Upper lobe of left lung (tissue), 6 donors: Measurements from ENCODE around the gene USF2. TPM values are rescaled to one million over a fixed set of nuclear protein-coding genes. Genes with fewer than 3 reads are reported as not detected.

ENCODE experiments used
- ATAC-seq, 2 donors: fragments of 200-7000 bp; cut with Tn5 transposase; one replicate each; pipeline ENCODE4 v1.9.1; 2022; ENCODE audit warnings: mild to moderate bottlenecking in 2 of 2, moderate library complexity in 2 of 2; ENCODE audit not compliant: low FRiP score in 2 of 2
- DNase-seq, 2 donors: peaks; one replicate each; pipeline ENCODE4 v3.0.0-alpha.2; 2019 to 2020
- H3K27ac ChIP-seq, 4 donors: fragments of 200-600 bp; sonication (generic); one replicate each; pipeline ENCODE4 v1.5.1; 2016 to 2019
- H3K27me3 ChIP-seq, 4 donors: fragments of 200-600 bp; sonication (generic); one replicate each; pipeline ENCODE4 v1.5.1; 2017 to 2019
- H3K36me3 ChIP-seq, 4 donors: fragments of 200-600 bp; sonication (generic); one replicate each; pipeline ENCODE4 v1.5.1; 2016 to 2019
- H3K4me1 ChIP-seq, 4 donors: fragments of 200-600 bp; sonication (generic); one replicate each; pipeline ENCODE4 v1.5.1; 2018 to 2019
- H3K4me3 ChIP-seq, 4 donors: fragments of 200-600 bp; sonication (generic); one replicate each; pipeline ENCODE4 v1.5.1; 2017 to 2019; ENCODE audit warnings: mild to moderate bottlenecking in 2 of 4, moderate library complexity in 1 of 4
- H3K9me3 ChIP-seq, 4 donors: fragments of 200-600 bp; sonication (generic); one replicate each; pipeline ENCODE4 v1.5.1; 2018 to 2019
- CTCF ChIP-seq, 6 experiments: fragments of 450-650 bp in 4 of 6; fragments of 200-600 bp in 2 of 6; sonication (generic) in 2 of 6; IDR thresholded peaks; one replicate each; pipeline ENCODE4 v1.5.1; 2016 to 2019; ENCODE audit warnings: antibody characterized with exemption in 6 of 6
- EP300 ChIP-seq, 4 donors: sonication (generic); formaldehyde crosslinking; IDR thresholded peaks; one replicate each; pipeline ENCODE4 v1.5.1; 2017; ENCODE audit warnings: antibody characterized with exemption in 4 of 4, control low read depth in 2 of 4
- POLR2A ChIP-seq, 4 donors: fragments of 450-650 bp; IDR thresholded peaks; one replicate each; pipeline ENCODE4 v1.5.1; 2016 to 2017; ENCODE audit warnings: antibody characterized with exemption in 4 of 4, mild to moderate bottlenecking in 2 of 4
- POLR2AphosphoS5 ChIP-seq, 2 donors: sonication (generic); formaldehyde crosslinking; IDR thresholded peaks; one replicate each; pipeline ENCODE4 v1.5.1; 2017; ENCODE audit warnings: antibody characterized with exemption in 2 of 2
- WGBS, 2 donors: methylation state at CpG; one replicate each; pipeline ENCODE4 v1.1.5; 2017 to 2018; 5-methylcytosine and 5-hydroxymethylcytosine counted together
- total RNA-seq, 6 donors: library from RNA; depleted of rRNA in 4 of 6; stranded (reverse); fragments of >200 nt in 4 of 6; gene quantifications; one replicate each; pipeline versions ENCODE4 v1.1.0 to v1.2.1, GENCODE V29; 2016 to 2021
- donor health status: DM: no; HTN: no; CAD: no; lungs with moderate emphysema.
- donor health status: DM: no; HTN: yes; CAD: no; lungs with severe emphysema.

The USF2 gene
- total RNA-seq, 6 donors from 2014 or later = 96.7 to 289 (median 175) TPM

GRCh38 chr19:35288331-35288730 is 19.6 kb downstream of the USF2 start:
- no peak for DNase-seq
- no peak overlapping the region for H3K4me3 ChIP-seq
- WGBS, 2 donors = 48 to 51% methylated on average over 2 of the region's 2 CpGs
- no peak for ATAC-seq
- no peaks in the 10 kb centered on the region for H3K27me3 ChIP-seq
- TF ChIP-seq POLR2A (IDR thresholded peaks at IDR 0.05) (no peak), POLR2AphosphoS5 (IDR thresholded peaks at IDR 0.05) (no peak), EP300 (IDR thresholded peaks at IDR 0.05) (no peak), CTCF (IDR thresholded peaks at IDR 0.05) (no peak)
- no peaks in the 10 kb centered on the region for H3K9me3 ChIP-seq
- no peaks in the 10 kb centered on the region for H3K4me1 ChIP-seq
- no peaks in the 10 kb centered on the region for H3K36me3 ChIP-seq
- H3K27ac ChIP-seq = no peak overlapping the region

DNA sequence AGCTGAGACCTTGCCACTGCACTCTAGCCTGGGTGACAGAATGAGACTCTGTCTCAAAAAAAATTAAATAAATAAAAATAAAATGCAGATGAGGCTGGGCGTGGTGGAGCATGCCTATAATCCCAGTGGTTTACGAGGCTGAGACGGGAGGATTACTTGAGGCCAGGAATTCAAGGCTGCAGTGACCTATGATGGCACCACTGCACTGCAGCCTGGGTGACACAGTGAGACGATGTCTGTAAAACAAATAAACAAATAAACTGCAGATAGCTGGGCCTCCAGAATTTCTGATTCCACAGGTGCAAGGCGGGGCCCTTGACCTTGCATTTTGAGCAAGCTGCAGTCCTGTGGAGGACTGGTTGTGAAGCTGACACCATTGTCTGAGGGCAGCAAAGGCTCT is 20.1 kb downstream of the USF2 start:
- H3K36me3 ChIP-seq = no peaks in the 10 kb centered on the region
- DNase-seq (no peak), ATAC-seq (no peak)
- WGBS, 2 donors = 76 to 97% methylated on average over 5 of the region's 5 CpGs
- TF ChIP-seq CTCF (IDR thresholded peaks at IDR 0.05) (no peak), POLR2AphosphoS5 (IDR thresholded peaks at IDR 0.05) (no peak), EP300 (IDR thresholded peaks at IDR 0.05) (no peak), POLR2A (IDR thresholded peaks at IDR 0.05) (no peak)
- H3K27ac ChIP-seq = no peak overlapping the region
- no peaks in the 10 kb centered on the region for H3K4me1 ChIP-seq
- H3K4me3 ChIP-seq = no peak overlapping the region
- H3K9me3 ChIP-seq = no peaks in the 10 kb centered on the region
- no peaks in the 10 kb centered on the region for H3K27me3 ChIP-seq

DNA sequence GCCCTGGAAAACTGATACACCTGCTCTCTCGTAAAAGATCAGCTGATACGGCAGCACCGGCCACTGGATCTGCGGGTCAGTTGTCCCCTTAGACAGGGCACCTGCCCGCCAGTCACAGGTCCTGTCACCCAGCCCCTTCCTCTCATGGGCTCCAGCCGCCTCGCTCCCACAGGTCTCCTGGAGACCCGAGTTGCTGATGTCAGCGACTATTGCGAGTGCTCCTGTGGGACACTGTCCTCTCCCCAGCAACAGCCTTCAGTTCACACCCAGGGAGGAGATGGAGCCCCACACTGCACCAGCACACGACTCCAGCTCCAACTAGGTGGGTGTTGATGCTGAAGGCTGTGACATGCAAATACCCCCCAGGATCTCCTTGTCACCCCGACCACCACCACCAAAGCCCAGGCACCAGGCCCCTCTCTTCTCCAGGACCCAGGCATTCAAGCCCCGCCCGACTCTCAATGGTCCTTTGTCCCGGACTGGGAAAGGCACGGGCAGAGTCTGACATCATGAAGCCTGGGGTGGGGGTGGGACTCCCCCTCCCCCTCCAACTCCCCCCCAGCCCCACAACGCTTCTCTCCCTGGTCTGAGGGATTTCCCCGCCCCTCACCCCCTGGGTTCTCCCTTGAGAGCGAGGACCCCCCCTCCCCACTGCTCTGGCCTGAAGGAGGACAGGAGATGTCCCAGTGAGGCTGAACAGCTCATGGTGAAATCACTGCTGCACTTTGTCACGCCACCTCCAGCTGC is 21.8 kb downstream of the USF2 start:
- H3K27me3 ChIP-seq = no peaks in the 10 kb centered on the region
- no peak overlapping the region for H3K4me3 ChIP-seq
- H3K36me3 ChIP-seq = no peaks in the 10 kb centered on the region
- no peaks in the 10 kb centered on the region for H3K4me1 ChIP-seq
- no peaks in the 10 kb centered on the region for H3K9me3 ChIP-seq
- TF ChIP-seq CTCF (IDR thresholded peaks at IDR 0.05) (no peak), POLR2A (IDR thresholded peaks at IDR 0.05) (no peak), EP300 (IDR thresholded peaks at IDR 0.05) (no peak), POLR2AphosphoS5 (IDR thresholded peaks at IDR 0.05) (no peak)
- DNase-seq (no peak), ATAC-seq (peak in 1 of 2 donors; percentile 9)
- H3K27ac ChIP-seq = no peak overlapping the region
- 79 to 89% methylated on average over 15 to 16 of the region's 20 CpGs for WGBS, 2 donors

- no peak overlapping the region for H3K4me3 ChIP-seq
- H3K27ac ChIP-seq = no peak overlapping the region
- 66 to 84% methylated on average over 6 of the region's 6 CpGs for WGBS, 2 donors
- no peaks in the 10 kb centered on the region for H3K9me3 ChIP-seq
- H3K27me3 ChIP-seq = no peaks in the 10 kb centered on the region
- H3K4me1 ChIP-seq = no peaks in the 10 kb centered on the region
- DNase-seq = no peak
- no peaks in the 10 kb centered on the region for H3K36me3 ChIP-seq
- ATAC-seq = no peak
- TF ChIP-seq CTCF (IDR thresholded peaks at IDR 0.05) = no peak
Observed at GRCh38 chr19:35291259-35291658, 22.5 kb downstream of the USF2 start.

DNA sequence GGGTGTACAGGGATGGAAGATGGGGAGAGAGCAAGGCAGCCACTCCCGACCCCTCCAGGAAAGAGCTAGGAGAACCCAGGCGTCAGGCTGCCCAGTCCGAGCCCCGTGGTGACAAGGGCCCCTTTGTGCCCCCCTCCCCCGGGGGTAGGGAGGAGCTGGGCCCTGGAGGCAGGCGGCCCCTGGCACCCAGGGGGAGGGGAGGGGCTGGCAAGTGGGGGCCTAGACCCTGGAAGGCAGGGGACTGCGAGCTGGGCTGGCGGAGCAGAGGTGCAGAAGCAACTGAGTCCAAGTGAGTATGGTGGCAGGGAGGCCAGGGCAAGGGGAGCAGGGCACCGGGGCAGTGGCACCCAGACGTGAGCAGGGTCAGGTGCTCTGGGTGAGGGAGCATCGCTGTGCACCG is 23.2 kb downstream of the USF2 start, which contains the start of gene MAG:
Gene MAG, plus strand, starts transcription at position 246 of the 400 bp plus-strand sequence. CDS start 3,248 bp downstream, outside the sequence.
- H3K27me3 ChIP-seq = no peaks in the 10 kb centered on the region
- 73 to 84% methylated on average over 8 to 12 of the region's 12 CpGs for WGBS, 2 donors

More for the DNA sequence above, 23.2 kb downstream of the USF2 start, which contains the start of gene MAG:
- TF ChIP-seq CTCF (IDR thresholded peaks at IDR 0.05) = no peak
- no peak for TF ChIP-seq POLR2AphosphoS5 (IDR thresholded peaks at IDR 0.05)
- TF ChIP-seq EP300 (IDR thresholded peaks at IDR 0.05) = no peak
- TF ChIP-seq POLR2A (IDR thresholded peaks at IDR 0.05) = no peak
- Histone ChIP-seq H3K4me1 (no peaks in the 10 kb centered on the region), H3K4me3 (no peak within 1 kb of the TSS), H3K36me3 (no peaks in the 10 kb centered on the region), H3K27ac (no peak within 1 kb of the TSS), H3K9me3 (no peaks in the 10 kb centered on the region)
- no peak for ATAC-seq
- DNase-seq = peak in 1 of 2 donors; percentile 56
